ENCODE data around the gene ARHGEF4. TPM values are rescaled to one million over a fixed set of nuclear protein-coding genes. Genes with fewer than 3 reads are reported as not detected.

Gene ARHGEF4
- total RNA-seq, 1 experiment from 2014 or later = 21.8 TPM

- H3K4me3 Mint-ChIP-seq = no peak overlapping the region
- H3K27me3 Mint-ChIP-seq (ENCODE audit: low read depth) = peaks cover 16% of the 10 kb centered on the region
- no peak for DNase-seq (ENCODE audit: low spot score)
- H3K9me3 Mint-ChIP-seq = no peaks in the 10 kb centered on the region
- no peak for ATAC-seq
- H3K4me1 Mint-ChIP-seq = peaks cover 13% of the 10 kb centered on the region
- H3K36me3 Mint-ChIP-seq = no peaks in the 10 kb centered on the region
- H3K27ac Mint-ChIP-seq = no peak overlapping the region
- POLR2A ChIA-PET = no interaction called here
- CTCF ChIA-PET = interaction anchor here (1.2 kb wide), 1 partner anchor 12 kb away, joined by 4 read pairs; no protein-coding TSS in a partner anchor
- TF ChIP-seq TCF7 (CRISPR knock-in tag; IDR thresholded peaks at IDR 0.05; ENCODE audit: low read depth) = no peak
- TF ChIP-seq, protein P1, sequence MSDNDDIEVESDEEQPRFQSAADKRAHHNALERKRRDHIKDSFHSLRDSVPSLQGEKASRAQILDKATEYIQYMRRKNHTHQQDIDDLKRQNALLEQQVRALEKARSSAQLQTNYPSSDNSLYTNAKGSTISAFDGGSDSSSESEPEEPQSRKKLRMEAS (CRISPR knock-in tag; IDR thresholded peaks at IDR 0.05) = no peak
- TF ChIP-seq, protein P2, sequence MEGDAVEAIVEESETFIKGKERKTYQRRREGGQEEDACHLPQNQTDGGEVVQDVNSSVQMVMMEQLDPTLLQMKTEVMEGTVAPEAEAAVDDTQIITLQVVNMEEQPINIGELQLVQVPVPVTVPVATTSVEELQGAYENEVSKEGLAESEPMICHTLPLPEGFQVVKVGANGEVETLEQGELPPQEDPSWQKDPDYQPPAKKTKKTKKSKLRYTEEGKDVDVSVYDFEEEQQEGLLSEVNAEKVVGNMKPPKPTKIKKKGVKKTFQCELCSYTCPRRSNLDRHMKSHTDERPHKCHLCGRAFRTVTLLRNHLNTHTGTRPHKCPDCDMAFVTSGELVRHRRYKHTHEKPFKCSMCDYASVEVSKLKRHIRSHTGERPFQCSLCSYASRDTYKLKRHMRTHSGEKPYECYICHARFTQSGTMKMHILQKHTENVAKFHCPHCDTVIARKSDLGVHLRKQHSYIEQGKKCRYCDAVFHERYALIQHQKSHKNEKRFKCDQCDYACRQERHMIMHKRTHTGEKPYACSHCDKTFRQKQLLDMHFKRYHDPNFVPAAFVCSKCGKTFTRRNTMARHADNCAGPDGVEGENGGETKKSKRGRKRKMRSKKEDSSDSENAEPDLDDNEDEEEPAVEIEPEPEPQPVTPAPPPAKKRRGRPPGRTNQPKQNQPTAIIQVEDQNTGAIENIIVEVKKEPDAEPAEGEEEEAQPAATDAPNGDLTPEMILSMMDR (IDR thresholded peaks at IDR 0.05) = no peak
- TF ChIP-seq, protein P3, sequence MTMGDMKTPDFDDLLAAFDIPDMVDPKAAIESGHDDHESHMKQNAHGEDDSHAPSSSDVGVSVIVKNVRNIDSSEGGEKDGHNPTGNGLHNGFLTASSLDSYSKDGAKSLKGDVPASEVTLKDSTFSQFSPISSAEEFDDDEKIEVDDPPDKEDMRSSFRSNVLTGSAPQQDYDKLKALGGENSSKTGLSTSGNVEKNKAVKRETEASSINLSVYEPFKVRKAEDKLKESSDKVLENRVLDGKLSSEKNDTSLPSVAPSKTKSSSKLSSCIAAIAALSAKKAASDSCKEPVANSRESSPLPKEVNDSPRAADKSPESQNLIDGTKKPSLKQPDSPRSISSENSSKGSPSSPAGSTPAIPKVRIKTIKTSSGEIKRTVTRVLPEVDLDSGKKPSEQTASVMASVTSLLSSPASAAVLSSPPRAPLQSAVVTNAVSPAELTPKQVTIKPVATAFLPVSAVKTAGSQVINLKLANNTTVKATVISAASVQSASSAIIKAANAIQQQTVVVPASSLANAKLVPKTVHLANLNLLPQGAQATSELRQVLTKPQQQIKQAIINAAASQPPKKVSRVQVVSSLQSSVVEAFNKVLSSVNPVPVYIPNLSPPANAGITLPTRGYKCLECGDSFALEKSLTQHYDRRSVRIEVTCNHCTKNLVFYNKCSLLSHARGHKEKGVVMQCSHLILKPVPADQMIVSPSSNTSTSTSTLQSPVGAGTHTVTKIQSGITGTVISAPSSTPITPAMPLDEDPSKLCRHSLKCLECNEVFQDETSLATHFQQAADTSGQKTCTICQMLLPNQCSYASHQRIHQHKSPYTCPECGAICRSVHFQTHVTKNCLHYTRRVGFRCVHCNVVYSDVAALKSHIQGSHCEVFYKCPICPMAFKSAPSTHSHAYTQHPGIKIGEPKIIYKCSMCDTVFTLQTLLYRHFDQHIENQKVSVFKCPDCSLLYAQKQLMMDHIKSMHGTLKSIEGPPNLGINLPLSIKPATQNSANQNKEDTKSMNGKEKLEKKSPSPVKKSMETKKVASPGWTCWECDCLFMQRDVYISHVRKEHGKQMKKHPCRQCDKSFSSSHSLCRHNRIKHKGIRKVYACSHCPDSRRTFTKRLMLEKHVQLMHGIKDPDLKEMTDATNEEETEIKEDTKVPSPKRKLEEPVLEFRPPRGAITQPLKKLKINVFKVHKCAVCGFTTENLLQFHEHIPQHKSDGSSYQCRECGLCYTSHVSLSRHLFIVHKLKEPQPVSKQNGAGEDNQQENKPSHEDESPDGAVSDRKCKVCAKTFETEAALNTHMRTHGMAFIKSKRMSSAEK (CRISPR knock-in tag; IDR thresholded peaks at IDR 0.05; ENCODE audit: borderline replicate concordance) = no peak
- no peak for TF ChIP-seq FOXJ3 (CRISPR knock-in tag; IDR thresholded peaks at IDR 0.05; ENCODE audit: borderline replicate concordance)
- no peak for TF ChIP-seq ETV6 (CRISPR knock-in tag; IDR thresholded peaks at IDR 0.05)
- TF ChIP-seq, protein P4, sequence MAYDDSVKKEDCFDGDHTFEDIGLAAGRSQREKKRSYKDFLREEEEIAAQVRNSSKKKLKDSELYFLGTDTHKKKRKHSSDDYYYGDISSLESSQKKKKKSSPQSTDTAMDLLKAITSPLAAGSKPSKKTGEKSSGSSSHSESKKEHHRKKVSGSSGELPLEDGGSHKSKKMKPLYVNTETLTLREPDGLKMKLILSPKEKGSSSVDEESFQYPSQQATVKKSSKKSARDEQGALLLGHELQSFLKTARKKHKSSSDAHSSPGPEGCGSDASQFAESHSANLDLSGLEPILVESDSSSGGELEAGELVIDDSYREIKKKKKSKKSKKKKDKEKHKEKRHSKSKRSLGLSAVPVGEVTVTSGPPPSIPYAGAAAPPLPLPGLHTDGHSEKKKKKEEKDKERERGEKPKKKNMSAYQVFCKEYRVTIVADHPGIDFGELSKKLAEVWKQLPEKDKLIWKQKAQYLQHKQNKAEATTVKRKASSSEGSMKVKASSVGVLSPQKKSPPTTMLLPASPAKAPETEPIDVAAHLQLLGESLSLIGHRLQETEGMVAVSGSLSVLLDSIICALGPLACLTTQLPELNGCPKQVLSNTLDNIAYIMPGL (CRISPR knock-in tag; IDR thresholded peaks at IDR 0.05) = no peak
- TF ChIP-seq RORB (CRISPR knock-in tag; IDR thresholded peaks at IDR 0.05) = no peak
- no peak for TF ChIP-seq CDX4 (CRISPR knock-in tag; IDR thresholded peaks at IDR 0.05; ENCODE audit: borderline replicate concordance)
- no peak for TF ChIP-seq TP53 (CRISPR knock-in tag; IDR thresholded peaks at IDR 0.05)
- TF ChIP-seq ATF1 (CRISPR knock-in tag; IDR thresholded peaks at IDR 0.05) = no peak
- no peak for TF ChIP-seq ZNF671 (CRISPR knock-in tag; IDR thresholded peaks at IDR 0.05)
- no peak for TF ChIP-seq IRF1 (CRISPR knock-in tag; IDR thresholded peaks at IDR 0.05)
- TF ChIP-seq ZNF317 (CRISPR knock-in tag; IDR thresholded peaks at IDR 0.05; ENCODE audit: borderline replicate concordance, low read depth) = no peak
- TF ChIP-seq STAT6 (CRISPR knock-in tag; conservative IDR thresholded peaks at IDR 0.05; ENCODE audit: low read depth) = no peak
- TF ChIP-seq, protein P5, sequence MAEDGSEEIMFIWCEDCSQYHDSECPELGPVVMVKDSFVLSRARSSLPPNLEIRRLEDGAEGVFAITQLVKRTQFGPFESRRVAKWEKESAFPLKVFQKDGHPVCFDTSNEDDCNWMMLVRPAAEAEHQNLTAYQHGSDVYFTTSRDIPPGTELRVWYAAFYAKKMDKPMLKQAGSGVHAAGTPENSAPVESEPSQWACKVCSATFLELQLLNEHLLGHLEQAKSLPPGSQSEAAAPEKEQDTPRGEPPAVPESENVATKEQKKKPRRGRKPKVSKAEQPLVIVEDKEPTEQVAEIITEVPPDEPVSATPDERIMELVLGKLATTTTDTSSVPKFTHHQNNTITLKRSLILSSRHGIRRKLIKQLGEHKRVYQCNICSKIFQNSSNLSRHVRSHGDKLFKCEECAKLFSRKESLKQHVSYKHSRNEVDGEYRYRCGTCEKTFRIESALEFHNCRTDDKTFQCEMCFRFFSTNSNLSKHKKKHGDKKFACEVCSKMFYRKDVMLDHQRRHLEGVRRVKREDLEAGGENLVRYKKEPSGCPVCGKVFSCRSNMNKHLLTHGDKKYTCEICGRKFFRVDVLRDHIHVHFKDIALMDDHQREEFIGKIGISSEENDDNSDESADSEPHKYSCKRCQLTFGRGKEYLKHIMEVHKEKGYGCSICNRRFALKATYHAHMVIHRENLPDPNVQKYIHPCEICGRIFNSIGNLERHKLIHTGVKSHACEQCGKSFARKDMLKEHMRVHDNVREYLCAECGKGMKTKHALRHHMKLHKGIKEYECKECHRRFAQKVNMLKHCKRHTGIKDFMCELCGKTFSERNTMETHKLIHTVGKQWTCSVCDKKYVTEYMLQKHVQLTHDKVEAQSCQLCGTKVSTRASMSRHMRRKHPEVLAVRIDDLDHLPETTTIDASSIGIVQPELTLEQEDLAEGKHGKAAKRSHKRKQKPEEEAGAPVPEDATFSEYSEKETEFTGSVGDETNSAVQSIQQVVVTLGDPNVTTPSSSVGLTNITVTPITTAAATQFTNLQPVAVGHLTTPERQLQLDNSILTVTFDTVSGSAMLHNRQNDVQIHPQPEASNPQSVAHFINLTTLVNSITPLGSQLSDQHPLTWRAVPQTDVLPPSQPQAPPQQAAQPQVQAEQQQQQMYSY (CRISPR knock-in tag; IDR thresholded peaks at IDR 0.05) = no peak
- no peak for TF ChIP-seq IRF2 (CRISPR knock-in tag; IDR thresholded peaks at IDR 0.05; ENCODE audit: borderline replicate concordance, low read depth)
- TF ChIP-seq OVOL2 (CRISPR knock-in tag; IDR thresholded peaks at IDR 0.05; ENCODE audit: borderline replicate concordance) = no peak
- TF ChIP-seq, protein P6, sequence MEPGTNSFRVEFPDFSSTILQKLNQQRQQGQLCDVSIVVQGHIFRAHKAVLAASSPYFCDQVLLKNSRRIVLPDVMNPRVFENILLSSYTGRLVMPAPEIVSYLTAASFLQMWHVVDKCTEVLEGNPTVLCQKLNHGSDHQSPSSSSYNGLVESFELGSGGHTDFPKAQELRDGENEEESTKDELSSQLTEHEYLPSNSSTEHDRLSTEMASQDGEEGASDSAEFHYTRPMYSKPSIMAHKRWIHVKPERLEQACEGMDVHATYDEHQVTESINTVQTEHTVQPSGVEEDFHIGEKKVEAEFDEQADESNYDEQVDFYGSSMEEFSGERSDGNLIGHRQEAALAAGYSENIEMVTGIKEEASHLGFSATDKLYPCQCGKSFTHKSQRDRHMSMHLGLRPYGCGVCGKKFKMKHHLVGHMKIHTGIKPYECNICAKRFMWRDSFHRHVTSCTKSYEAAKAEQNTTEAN (CRISPR knock-in tag; IDR thresholded peaks at IDR 0.05) = no peak
These were observed 5.4 kb upstream of the ARHGEF4 start for GRCh38 chr2:130831356-130831755.
